ENCODE measurements around the gene PTRHD1.
A peak's percentile ranks its signal among the peaks of the same experiment; 100 is the strongest.

PTRHD1 gene, protein sequence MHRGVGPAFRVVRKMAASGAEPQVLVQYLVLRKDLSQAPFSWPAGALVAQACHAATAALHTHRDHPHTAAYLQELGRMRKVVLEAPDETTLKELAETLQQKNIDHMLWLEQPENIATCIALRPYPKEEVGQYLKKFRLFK

DNA sequence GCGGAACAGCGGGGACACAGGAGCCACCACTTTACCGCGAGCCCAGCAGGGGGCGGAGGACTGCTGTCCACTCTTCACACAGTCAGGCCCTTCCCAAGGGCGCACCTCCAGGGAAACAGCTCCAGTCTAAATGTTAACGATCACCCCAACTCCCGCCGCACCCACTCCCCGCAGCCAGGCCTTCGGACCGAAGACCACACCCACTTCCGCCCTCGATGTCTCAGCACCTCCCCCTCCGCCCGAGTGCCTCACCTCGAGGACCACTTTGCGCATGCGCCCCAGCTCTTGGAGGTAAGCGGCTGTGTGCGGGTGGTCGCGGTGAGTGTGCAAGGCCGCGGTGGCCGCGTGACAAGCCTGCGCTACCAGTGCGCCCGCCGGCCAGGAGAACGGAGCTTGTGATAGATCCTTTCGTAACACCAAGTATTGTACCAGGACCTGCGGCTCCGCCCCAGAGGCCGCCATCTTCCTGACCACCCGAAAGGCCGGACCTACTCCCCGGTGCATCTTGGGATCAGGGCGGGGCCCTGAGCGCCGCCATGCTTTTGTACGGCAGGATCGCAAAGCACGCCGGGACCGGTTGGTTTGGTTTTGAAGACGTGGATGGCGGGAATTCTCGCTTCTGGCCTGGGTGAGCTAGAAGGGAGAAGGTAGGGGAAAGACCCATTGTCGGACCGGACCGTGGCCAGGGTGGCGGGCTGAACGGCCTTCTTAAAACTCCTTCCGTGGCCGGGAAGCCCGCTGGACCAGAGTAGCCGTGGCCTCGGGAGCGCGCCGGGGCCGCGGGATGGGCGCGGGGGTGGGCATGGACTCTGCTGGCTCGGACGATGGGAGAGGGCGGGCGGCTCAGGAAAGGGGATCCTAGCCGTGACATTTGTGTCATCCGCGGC lies at the start of gene PTRHD1, which contains the start of gene CENPO:
TSS of gene PTRHD1 (minus strand) at position 518 of the 887 bp plus-strand sequence. CDS start at position 504, 14 bp downstream.
TSS of gene CENPO (plus strand) at position 552 of the 887 bp plus-strand sequence. CDS start 495 bp downstream, outside the sequence.
- TF ChIP-seq, protein P1, sequence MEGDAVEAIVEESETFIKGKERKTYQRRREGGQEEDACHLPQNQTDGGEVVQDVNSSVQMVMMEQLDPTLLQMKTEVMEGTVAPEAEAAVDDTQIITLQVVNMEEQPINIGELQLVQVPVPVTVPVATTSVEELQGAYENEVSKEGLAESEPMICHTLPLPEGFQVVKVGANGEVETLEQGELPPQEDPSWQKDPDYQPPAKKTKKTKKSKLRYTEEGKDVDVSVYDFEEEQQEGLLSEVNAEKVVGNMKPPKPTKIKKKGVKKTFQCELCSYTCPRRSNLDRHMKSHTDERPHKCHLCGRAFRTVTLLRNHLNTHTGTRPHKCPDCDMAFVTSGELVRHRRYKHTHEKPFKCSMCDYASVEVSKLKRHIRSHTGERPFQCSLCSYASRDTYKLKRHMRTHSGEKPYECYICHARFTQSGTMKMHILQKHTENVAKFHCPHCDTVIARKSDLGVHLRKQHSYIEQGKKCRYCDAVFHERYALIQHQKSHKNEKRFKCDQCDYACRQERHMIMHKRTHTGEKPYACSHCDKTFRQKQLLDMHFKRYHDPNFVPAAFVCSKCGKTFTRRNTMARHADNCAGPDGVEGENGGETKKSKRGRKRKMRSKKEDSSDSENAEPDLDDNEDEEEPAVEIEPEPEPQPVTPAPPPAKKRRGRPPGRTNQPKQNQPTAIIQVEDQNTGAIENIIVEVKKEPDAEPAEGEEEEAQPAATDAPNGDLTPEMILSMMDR (IDR thresholded peaks at IDR 0.05; ENCODE audit: low read depth, low read length, missing control alignments), result peak; percentile 56
- peak; percentile 92 for DNase-seq (ENCODE audit: low read depth)
- H3K4me3 ChIP-seq (ENCODE audit: low read depth, low read length), result peak within 1 kb of the TSS; percentile 84

DNA sequence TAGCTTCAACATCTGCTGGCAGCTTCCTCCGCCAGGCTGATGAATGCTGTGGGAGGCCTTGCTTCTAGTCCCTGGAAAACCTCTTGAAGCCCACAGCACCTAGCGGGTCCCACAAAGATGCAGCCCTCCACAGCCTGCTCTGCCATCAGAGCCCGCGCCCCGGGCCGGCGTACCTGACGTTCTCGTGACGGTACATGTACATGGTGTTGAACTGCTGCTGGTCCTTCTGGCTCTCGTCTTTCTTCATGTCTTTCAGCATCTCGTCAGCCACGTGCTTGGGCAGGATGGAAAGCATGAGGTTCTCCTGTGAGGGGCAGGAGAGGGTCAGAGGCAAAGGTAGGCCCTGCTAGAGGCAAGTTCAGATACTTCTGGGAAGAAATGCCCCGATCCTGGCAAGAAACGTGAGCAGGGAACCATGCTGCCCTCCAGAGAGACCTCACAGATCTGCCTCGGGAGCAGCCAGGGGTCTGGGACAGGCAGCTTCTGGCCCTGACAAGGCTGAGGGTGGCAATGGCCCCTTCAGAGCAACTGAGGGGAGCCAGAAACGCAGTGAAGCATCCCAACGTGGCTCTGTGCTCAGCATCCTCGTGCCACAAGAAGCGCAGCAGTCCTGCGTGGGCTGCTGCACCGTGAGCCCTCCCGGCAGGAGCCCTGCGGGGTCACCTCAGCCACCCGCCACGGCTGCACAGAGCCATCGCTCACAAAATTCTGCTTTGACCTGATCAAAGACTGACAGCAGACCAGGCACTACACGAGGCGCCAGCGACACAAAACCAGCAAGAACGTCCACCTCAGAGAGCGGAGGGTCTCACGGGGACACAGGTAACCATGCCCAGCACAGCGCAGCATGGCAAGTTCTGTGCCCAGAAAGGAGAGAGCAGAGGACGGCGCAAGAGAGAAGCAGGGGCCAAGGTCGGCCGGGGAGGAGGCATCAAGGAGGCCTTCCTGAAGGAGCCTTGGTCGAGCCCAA lies 49.2 kb upstream of the PTRHD1 start:
- H3K4me3 ChIP-seq (ENCODE audit: low read depth, low read length), result no peak overlapping the region
- DNase-seq (ENCODE audit: low read depth), result no peak

DNA sequence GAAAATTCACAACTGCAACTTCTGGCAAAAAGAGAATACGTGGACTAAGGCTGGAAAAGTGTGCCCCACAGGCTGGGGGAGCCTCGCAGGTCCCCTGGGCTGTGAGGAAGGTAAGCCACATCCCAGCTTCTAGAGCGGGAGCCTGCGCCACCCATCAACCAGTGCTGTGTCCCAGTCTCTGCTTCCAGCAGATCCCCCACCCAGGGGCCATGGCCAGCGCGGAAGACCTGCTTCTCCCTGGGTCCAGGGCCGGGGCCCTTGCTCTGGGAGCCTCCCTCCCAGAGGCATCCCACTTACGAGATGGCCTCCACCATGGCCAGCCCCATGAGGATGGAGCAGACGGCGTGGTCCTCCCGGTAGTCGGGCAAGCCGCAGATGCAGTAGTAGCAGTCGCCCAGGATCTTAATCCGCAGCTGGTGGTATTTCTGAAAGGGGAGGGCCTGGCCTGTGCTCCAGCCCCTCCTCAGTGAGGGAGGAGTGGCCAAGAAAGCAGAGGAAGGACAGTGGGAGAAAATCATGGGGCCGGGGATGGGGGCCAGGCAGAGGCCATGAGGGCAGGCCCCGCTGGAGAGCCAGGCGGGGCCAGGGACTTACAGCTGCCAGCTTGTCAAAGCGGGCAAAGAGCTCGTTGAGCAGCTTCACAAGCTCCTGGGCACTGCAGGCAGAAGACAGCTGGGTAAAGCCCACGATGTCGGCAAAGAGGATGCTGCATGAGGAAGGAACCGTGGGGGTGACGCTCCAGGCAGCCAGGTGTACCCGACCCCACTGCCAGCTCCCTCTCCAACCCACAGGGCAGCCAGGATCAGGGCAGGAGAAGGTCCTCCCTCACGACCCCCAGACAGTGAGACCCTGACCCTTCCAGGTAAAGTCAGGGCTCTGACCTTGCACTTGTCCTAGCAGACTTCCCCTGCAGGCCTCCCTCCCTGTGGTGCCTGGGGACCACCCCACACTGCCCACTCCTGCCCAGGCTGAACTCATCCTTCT lies 48.1 kb upstream of the PTRHD1 start:
- no peak overlapping the region for H3K4me3 ChIP-seq (ENCODE audit: low read depth, low read length)
- DNase-seq (ENCODE audit: low read depth), result no peak
- TF ChIP-seq, protein P1 (IDR thresholded peaks at IDR 0.05; ENCODE audit: low read depth, low read length, missing control alignments), result no peak

More for the DNA sequence above, 49.2 kb upstream of the PTRHD1 start:
- TF ChIP-seq, protein P1 (IDR thresholded peaks at IDR 0.05; ENCODE audit: low read depth, low read length, missing control alignments), result no peak

DNA sequence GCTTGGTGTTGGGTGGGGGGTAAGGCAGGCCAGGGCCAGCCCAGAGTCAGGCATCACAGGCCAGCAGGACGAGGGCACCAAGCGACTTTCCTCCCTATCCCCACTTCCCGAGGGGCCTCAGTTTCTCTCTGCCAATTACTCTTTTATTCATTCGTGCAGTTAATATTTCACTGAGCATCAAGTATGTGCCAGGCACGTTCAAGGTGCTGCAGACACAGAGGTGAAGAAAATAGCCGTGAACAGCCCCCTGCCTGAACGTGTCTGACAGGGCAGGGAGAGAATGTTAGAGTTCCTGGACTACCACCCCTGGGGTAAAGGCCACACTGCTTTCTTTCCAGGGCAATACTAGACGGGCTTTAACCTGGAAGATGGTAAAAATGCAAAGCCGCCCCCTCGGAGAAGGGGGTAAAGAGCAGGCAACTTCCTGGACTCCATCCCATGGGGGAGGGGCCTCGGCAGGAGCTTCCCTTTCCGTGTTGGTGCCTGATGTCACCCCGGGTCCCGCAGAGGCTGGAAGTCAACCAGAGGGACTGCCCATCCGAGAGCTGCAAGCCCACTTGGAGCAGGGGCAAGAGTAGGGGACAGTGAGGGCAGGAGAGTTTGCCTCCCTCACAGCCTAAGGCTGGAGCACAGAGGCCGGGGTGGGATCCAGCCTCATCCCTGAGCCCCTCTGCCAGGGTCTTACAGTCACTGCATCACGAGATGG lies 47.1 kb upstream of the PTRHD1 start:
- DNase-seq (ENCODE audit: low read depth), result no peak
- TF ChIP-seq, protein P1 (IDR thresholded peaks at IDR 0.05; ENCODE audit: low read depth, low read length, missing control alignments), result no peak
- no peak overlapping the region for H3K4me3 ChIP-seq (ENCODE audit: low read depth, low read length)

DNA sequence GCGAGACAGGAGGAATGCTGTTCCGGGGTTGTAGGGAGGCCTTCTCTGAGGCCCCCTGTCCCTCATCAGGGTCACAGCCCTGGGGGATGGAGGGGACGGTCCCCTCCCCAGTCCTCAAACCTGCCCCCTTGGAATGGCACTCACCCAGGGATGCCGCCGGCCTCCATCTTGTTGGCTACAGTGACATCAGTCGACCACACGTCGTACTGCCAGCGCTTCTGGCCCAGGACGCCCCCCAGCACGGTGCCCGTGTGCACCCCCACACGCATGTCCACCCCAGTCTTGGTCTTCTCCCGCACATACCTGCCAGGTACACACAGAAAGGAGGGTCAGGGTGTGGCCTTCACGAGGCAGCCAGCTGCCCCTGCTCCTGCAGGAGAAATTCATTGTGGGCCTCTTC lies 46.5 kb upstream of the PTRHD1 start:
- no peak for DNase-seq (ENCODE audit: low read depth)
- TF ChIP-seq, protein P1 (IDR thresholded peaks at IDR 0.05; ENCODE audit: low read depth, low read length, missing control alignments), result no peak
- no peak overlapping the region for H3K4me3 ChIP-seq (ENCODE audit: low read depth, low read length)

Measured in GM12864 (cell line).